SK-N-SH treated with all-trans-retinoic acid at 6 μM for 48 hours (cell line): Measurements from ENCODE around the gene ATP10B.

ENCODE experiments used
- ATAC-seq: fragments of 200-7000 bp; cut with Tn5 transposase; 3 replicates; pipeline ENCODE4 v1.9.1; 2020; ENCODE audit warnings: mild to moderate bottlenecking, moderate library complexity
- ARNTL ChIP-seq: fragments of 450-650 bp; formaldehyde crosslinking; IDR thresholded peaks from 2 replicates; pipeline ENCODE4 v1.5.0; 2020; ENCODE audit warnings: low read depth, mild to moderate bottlenecking, moderate library complexity, borderline replicate concordance
- CSDC2 ChIP-seq: fragments of 250-450 bp; sonication (Bioruptor Pico); IDR thresholded peaks from 2 replicates; pipeline ENCODE4 v1.5.0; 2020; ENCODE audit warnings: mild to moderate bottlenecking, moderate library complexity
- ESRRG ChIP-seq: fragments of 250-450 bp; sonication (Bioruptor Pico); IDR thresholded peaks from 2 replicates; pipeline ENCODE4 v1.6.1; 2021; ENCODE audit warnings: mild to moderate bottlenecking
- GLIS3 ChIP-seq: fragments of 250-450 bp; sonication (Bioruptor Pico); IDR thresholded peaks from 2 replicates; pipeline ENCODE4 v1.5.0; 2020; ENCODE audit warnings: mild to moderate bottlenecking, moderate library complexity
- ISL1 ChIP-seq: fragments of 250-450 bp; sonication (Bioruptor Pico); IDR thresholded peaks from 2 replicates; pipeline ENCODE4 v2.1.2; 2022; ENCODE audit warnings: mild to moderate bottlenecking, moderate library complexity
- OSR1 ChIP-seq: fragments of 250-450 bp; sonication (Bioruptor Pico); IDR thresholded peaks from 2 replicates; pipeline ENCODE4 v1.8.0; 2022; ENCODE audit warnings: moderate library complexity, mild to moderate bottlenecking, inconsistent platforms
- RARB ChIP-seq: fragments of 250-450 bp; sonication (Bioruptor Pico); IDR thresholded peaks from 2 replicates; pipeline ENCODE4 v1.8.0; 2021; ENCODE audit warnings: mild to moderate bottlenecking, moderate library complexity
- SNAI2 ChIP-seq: fragments of 250-450 bp; sonication (Bioruptor Pico); IDR thresholded peaks from 2 replicates; pipeline ENCODE4 v1.5.0; 2020; ENCODE audit warnings: mild to moderate bottlenecking, moderate library complexity
- TCF4 ChIP-seq: fragments of 250-450 bp; sonication (Bioruptor Pico); IDR thresholded peaks from 2 replicates; pipeline ENCODE4 v1.8.0; 2021; ENCODE audit warnings: mild to moderate bottlenecking, moderate library complexity, borderline replicate concordance
- TOX ChIP-seq: fragments of 250-450 bp; sonication (Bioruptor Pico); IDR thresholded peaks from 2 replicates; pipeline ENCODE4 v1.8.0; 2021; ENCODE audit warnings: mild to moderate bottlenecking, moderate library complexity, borderline replicate concordance
- ZC3H10 ChIP-seq: fragments of 250-450 bp; sonication (Bioruptor Pico); IDR thresholded peaks from 2 replicates; pipeline ENCODE4 v1.5.1; 2021; ENCODE audit warnings: mild to moderate bottlenecking, moderate library complexity
- ZFP3 ChIP-seq: fragments of 250-450 bp; sonication (Bioruptor Pico); IDR thresholded peaks from 2 replicates; pipeline ENCODE4 v1.5.0; 2020; ENCODE audit warnings: mild to moderate bottlenecking, moderate library complexity
- ZFP30 ChIP-seq: fragments of 450-650 bp; formaldehyde crosslinking; IDR thresholded peaks from 2 replicates; pipeline ENCODE4 v1.5.0; 2022; ENCODE audit warnings: mild to moderate bottlenecking, moderate library complexity
- ZNF70 ChIP-seq: fragments of 450-650 bp; formaldehyde crosslinking; IDR thresholded peaks from 2 replicates; pipeline ENCODE4 v1.5.0; 2020; ENCODE audit warnings: mild to moderate bottlenecking, moderate library complexity
- ZNF8 ChIP-seq: fragments of 450-650 bp; formaldehyde crosslinking; IDR thresholded peaks from 2 replicates; pipeline ENCODE4 v1.5.0; 2020; ENCODE audit warnings: mild to moderate bottlenecking, moderate library complexity
- TF ChIP-seq, protein P1 (sequence below): fragments of 250-450 bp; sonication (Bioruptor Pico); IDR thresholded peaks from 2 replicates; pipeline ENCODE4 v1.8.0; 2020; ENCODE audit warnings: mild to moderate bottlenecking, moderate library complexity, borderline replicate concordance
- TF ChIP-seq, protein P2 (sequence below): fragments of 250-450 bp; sonication (Bioruptor Pico); IDR thresholded peaks from 2 replicates; pipeline ENCODE4 v1.8.0; 2021; ENCODE audit warnings: low read depth, mild to moderate bottlenecking, moderate library complexity, borderline replicate concordance
- TF ChIP-seq, protein P3 (sequence below): fragments of 250-450 bp; sonication (Bioruptor Pico); IDR thresholded peaks from 2 replicates; pipeline ENCODE4 v1.5.1; 2020; ENCODE audit warnings: low read depth, mild to moderate bottlenecking, moderate library complexity
- TF ChIP-seq, protein P4 (sequence below): fragments of 250-450 bp; sonication (Bioruptor Pico); IDR thresholded peaks from 2 replicates; pipeline ENCODE4 v1.5.0; 2020; ENCODE audit warnings: mild to moderate bottlenecking, moderate library complexity

ATP10B gene

DNA sequence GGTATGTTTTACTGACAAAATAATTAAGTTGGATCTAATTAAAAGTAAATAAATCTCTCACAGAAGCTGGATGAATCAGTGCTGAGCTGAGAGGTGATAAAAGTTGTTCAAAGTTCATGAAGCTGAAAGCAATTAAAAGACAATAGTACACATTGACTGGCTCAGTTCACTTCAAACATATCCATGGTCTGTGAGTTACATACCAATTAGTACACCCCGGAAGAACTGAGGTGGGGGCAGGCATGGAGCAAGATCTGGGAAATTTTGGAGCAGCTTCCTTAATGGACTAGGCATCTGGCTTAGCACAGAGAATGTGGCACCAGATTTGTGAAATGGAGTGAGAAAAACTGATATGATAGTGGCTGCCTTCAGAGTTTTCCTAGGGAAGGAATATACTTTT, 152.7 kb downstream of the ATP10B start (continued):
- TF ChIP-seq, protein P1, sequence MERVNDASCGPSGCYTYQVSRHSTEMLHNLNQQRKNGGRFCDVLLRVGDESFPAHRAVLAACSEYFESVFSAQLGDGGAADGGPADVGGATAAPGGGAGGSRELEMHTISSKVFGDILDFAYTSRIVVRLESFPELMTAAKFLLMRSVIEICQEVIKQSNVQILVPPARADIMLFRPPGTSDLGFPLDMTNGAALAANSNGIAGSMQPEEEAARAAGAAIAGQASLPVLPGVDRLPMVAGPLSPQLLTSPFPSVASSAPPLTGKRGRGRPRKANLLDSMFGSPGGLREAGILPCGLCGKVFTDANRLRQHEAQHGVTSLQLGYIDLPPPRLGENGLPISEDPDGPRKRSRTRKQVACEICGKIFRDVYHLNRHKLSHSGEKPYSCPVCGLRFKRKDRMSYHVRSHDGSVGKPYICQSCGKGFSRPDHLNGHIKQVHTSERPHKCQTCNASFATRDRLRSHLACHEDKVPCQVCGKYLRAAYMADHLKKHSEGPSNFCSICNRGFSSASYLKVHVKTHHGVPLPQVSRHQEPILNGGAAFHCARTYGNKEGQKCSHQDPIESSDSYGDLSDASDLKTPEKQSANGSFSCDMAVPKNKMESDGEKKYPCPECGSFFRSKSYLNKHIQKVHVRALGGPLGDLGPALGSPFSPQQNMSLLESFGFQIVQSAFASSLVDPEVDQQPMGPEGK (CRISPR knock-in tag): no peak
- no peak for TF ChIP-seq ZNF70 (CRISPR knock-in tag)
- TF ChIP-seq CSDC2: no peak
- no peak for TF ChIP-seq ZFP30 (CRISPR knock-in tag)
- TF ChIP-seq, protein P2, sequence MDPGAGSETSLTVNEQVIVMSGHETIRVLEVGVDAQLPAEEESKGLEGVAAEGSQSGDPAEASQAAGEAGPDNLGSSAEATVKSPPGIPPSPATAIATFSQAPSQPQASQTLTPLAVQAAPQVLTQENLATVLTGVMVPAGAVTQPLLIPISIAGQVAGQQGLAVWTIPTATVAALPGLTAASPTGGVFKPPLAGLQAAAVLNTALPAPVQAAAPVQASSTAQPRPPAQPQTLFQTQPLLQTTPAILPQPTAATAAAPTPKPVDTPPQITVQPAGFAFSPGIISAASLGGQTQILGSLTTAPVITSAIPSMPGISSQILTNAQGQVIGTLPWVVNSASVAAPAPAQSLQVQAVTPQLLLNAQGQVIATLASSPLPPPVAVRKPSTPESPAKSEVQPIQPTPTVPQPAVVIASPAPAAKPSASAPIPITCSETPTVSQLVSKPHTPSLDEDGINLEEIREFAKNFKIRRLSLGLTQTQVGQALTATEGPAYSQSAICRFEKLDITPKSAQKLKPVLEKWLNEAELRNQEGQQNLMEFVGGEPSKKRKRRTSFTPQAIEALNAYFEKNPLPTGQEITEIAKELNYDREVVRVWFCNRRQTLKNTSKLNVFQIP (CRISPR knock-in tag): no peak

DNA sequence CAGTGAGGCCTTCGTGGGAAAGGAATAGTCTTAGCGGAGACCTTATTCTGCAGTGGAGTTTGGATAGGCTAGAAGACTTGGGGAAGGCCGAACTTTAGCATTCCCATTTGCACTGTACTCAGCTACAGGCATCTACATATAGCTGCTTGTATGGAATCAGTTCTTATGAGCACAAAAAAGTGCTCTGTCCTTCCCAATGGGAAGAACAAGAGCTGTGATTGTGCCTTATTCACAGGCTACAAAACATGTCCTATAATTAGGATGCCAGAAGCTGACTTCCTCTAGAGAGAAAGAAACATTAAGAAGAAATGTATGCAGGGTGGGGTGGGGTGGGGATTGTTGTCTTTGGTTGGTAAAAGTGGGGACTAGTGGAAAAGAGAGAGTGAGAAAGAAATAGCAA, 154.7 kb downstream of the ATP10B start:
- ATAC-seq: no peak
- TF ChIP-seq TCF4 (no peak), CSDC2 (no peak), OSR1 (CRISPR knock-in tag) (no peak), SNAI2 (no peak), ZFP3 (CRISPR knock-in tag) (no peak), ARNTL (CRISPR knock-in tag) (no peak)
- TF ChIP-seq, protein P2 (CRISPR knock-in tag): no peak
- TF ChIP-seq, protein P1 (CRISPR knock-in tag): no peak

DNA sequence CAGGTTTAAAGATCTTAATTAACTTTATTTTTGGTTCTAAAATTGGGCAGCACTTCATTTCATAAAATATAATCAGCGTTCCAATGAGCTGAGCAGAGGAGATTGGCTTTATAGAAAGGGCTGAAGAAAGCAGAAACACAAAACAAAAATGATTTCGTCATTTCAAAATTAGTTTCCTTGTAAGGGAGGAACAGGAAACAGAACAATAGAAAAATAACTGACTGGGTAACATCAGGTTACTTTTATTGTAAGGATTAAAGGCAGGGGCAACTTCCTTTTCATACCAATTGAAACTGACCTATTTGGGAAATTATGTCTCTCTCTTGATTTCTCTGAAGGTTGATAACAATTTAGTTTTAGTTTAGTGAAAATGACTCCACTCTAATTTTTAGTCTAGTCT, 157.1 kb downstream of the ATP10B start:
- no peak for ATAC-seq
- TF ChIP-seq TOX (no peak), GLIS3 (CRISPR knock-in tag) (no peak), OSR1 (CRISPR knock-in tag) (no peak), ZC3H10 (CRISPR knock-in tag) (no peak), ARNTL (CRISPR knock-in tag) (no peak), CSDC2 (no peak), ZNF70 (CRISPR knock-in tag) (no peak), ZFP30 (CRISPR knock-in tag) (no peak), ISL1 (CRISPR knock-in tag) (no peak), ZNF8 (CRISPR knock-in tag) (no peak), RARB (CRISPR knock-in tag) (no peak), ESRRG (CRISPR knock-in tag) (no peak), ZFP3 (CRISPR knock-in tag) (no peak), TCF4 (no peak)
- TF ChIP-seq, protein P3, sequence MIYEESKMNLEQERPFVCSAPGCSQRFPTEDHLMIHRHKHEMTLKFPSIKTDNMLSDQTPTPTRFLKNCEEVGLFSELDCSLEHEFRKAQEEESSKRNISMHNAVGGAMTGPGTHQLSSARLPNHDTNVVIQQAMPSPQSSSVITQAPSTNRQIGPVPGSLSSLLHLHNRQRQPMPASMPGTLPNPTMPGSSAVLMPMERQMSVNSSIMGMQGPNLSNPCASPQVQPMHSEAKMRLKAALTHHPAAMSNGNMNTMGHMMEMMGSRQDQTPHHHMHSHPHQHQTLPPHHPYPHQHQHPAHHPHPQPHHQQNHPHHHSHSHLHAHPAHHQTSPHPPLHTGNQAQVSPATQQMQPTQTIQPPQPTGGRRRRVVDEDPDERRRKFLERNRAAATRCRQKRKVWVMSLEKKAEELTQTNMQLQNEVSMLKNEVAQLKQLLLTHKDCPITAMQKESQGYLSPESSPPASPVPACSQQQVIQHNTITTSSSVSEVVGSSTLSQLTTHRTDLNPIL (CRISPR knock-in tag): no peak
- TF ChIP-seq, protein P1 (CRISPR knock-in tag): no peak
- TF ChIP-seq, protein P4, sequence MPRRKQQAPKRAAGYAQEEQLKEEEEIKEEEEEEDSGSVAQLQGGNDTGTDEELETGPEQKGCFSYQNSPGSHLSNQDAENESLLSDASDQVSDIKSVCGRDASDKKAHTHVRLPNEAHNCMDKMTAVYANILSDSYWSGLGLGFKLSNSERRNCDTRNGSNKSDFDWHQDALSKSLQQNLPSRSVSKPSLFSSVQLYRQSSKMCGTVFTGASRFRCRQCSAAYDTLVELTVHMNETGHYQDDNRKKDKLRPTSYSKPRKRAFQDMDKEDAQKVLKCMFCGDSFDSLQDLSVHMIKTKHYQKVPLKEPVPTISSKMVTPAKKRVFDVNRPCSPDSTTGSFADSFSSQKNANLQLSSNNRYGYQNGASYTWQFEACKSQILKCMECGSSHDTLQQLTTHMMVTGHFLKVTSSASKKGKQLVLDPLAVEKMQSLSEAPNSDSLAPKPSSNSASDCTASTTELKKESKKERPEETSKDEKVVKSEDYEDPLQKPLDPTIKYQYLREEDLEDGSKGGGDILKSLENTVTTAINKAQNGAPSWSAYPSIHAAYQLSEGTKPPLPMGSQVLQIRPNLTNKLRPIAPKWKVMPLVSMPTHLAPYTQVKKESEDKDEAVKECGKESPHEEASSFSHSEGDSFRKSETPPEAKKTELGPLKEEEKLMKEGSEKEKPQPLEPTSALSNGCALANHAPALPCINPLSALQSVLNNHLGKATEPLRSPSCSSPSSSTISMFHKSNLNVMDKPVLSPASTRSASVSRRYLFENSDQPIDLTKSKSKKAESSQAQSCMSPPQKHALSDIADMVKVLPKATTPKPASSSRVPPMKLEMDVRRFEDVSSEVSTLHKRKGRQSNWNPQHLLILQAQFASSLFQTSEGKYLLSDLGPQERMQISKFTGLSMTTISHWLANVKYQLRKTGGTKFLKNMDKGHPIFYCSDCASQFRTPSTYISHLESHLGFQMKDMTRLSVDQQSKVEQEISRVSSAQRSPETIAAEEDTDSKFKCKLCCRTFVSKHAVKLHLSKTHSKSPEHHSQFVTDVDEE (CRISPR knock-in tag): no peak
